Tibial nerve (tissue), 4 donors: Measurements from ENCODE around the gene COL27A1.

Experiments
- EP300 ChIP-seq, 2 donors: sonication (generic); formaldehyde crosslinking; IDR thresholded peaks; one replicate each; pipeline ENCODE4 v1.6.1; 2017; ENCODE audit warnings: antibody characterized with exemption in 2 of 2, mild to moderate bottlenecking in 1 of 2
- POLR2A ChIP-seq, 2 donors: fragments of 450-650 bp; IDR thresholded peaks; one replicate each; pipeline ENCODE4 v1.6.1; 2017; ENCODE audit warnings: antibody characterized with exemption in 2 of 2, mild to moderate bottlenecking in 2 of 2, moderate library complexity in 2 of 2
- TF ChIP-seq, protein P1 (sequence below), 5 experiments: fragments of 200-600 bp in 3 of 5; fragments of 450-650 bp in 2 of 5; sonication (generic) in 3 of 5; IDR thresholded peaks; one replicate each; pipeline ENCODE4 v1.5.1; 2016 to 2019; ENCODE audit warnings: antibody characterized with exemption in 5 of 5, mild to moderate bottlenecking in 3 of 5, moderate library complexity in 2 of 5

DNA sequence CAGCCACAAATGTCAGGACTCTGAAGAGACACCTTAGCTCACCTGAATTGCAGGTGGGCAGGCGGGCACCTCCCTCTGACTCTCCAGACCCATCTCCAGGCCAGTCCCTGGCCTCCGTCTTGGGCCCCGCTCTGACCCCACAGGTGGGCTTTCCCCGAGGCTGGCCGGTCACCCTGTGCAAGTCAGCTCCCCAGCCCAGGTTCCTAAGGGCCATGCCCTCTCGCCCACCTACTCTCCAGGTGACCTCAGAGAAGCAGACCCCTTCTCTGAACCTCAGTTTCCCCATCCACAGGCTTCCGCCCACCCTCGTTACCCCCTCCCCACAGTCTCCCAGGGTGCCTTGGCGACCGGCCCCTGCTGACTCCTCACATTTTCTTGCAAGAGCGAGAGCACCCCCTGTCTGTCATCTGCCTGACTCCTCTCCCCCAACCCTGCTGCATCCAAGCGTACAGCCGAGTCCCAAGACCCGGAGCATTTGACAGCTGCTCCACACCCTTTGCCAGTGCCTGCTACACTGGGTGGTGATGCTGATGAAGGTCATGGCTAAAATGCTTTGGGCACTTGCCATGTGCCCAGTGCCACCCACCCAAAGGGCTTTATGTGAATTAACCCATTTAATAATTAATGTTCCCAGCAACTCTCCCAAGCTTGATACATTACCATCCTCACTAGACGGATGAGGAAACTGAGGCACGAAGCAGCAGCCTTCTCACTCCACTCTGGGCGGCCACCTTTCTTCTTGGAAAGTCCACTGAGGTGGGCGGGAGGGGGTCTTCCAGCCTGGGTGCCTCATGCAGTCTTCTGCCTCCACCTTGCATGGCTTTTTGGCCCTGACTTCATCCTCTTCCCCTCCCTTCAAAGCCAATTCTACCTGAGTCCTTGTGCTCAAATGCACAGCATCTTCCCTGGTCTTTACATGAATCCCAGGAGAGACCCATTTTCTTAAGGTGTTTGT lies 116.5 kb downstream of the COL27A1 start:
- TF ChIP-seq, protein P1, sequence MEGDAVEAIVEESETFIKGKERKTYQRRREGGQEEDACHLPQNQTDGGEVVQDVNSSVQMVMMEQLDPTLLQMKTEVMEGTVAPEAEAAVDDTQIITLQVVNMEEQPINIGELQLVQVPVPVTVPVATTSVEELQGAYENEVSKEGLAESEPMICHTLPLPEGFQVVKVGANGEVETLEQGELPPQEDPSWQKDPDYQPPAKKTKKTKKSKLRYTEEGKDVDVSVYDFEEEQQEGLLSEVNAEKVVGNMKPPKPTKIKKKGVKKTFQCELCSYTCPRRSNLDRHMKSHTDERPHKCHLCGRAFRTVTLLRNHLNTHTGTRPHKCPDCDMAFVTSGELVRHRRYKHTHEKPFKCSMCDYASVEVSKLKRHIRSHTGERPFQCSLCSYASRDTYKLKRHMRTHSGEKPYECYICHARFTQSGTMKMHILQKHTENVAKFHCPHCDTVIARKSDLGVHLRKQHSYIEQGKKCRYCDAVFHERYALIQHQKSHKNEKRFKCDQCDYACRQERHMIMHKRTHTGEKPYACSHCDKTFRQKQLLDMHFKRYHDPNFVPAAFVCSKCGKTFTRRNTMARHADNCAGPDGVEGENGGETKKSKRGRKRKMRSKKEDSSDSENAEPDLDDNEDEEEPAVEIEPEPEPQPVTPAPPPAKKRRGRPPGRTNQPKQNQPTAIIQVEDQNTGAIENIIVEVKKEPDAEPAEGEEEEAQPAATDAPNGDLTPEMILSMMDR (IDR thresholded peaks at IDR 0.05), result peak in 4 of 5 experiments; percentile 36 to 64 (median 43)
- no peak for TF ChIP-seq POLR2A (IDR thresholded peaks at IDR 0.05)
- no peak for TF ChIP-seq EP300 (IDR thresholded peaks at IDR 0.05)
